Osteoblast (primary cell): ENCODE measurements around the gene SMARCA4. TPM values are rescaled to one million over a fixed set of nuclear protein-coding genes. Genes with fewer than 3 reads are reported as not detected.

Source experiments
- DNase-seq: peaks from one replicate; pipeline ENCODE4 v3.0.0; 2011; ENCODE audit warnings: low spot score, mixed read lengths; ENCODE audit not compliant: insufficient read length; ENCODE audit errors: missing footprints
- H2AFZ ChIP-seq: 2 replicates; pipeline ENCODE4 v1.6.0; 2011; ENCODE audit warnings: mild to moderate bottlenecking, low read length
- H3K27ac ChIP-seq: 2 replicates; pipeline ENCODE4 v1.5.1; 2011; ENCODE audit warnings: mild to moderate bottlenecking, low read depth, low read length, moderate library complexity
- H3K27me3 ChIP-seq: 2 replicates; pipeline ENCODE4 v1.6.0; 2012; ENCODE audit warnings: mild to moderate bottlenecking, control low read depth, inconsistent platforms, low read length, moderate library complexity; ENCODE audit not compliant: insufficient read depth
- H3K36me3 ChIP-seq: 2 replicates; pipeline ENCODE4 v1.5.1; 2011; ENCODE audit warnings: mild to moderate bottlenecking, low read length, control low read depth, moderate library complexity; ENCODE audit not compliant: insufficient read depth
- H3K4me1 ChIP-seq: 2 replicates; pipeline ENCODE4 v1.5.1; 2011; ENCODE audit warnings: mild to moderate bottlenecking, low read length, control low read depth, moderate library complexity; ENCODE audit not compliant: insufficient read depth
- H3K4me2 ChIP-seq: 2 replicates; pipeline ENCODE4 v1.6.0; 2011; ENCODE audit warnings: mild to moderate bottlenecking, low read length; ENCODE audit not compliant: insufficient read depth
- H3K4me3 ChIP-seq: fragments of 200-600 bp; sonication (generic); 3 replicates; pipeline ENCODE4 v1.5.1; 2012; ENCODE audit warnings: mild to moderate bottlenecking, low read length, inconsistent platforms; ENCODE audit not compliant: insufficient read depth
- H3K79me2 ChIP-seq: 2 replicates; pipeline ENCODE4 v1.6.0; 2012; ENCODE audit warnings: mild to moderate bottlenecking, low read length, control low read depth, inconsistent platforms; ENCODE audit not compliant: insufficient read depth
- H3K9me3 ChIP-seq: 2 replicates; pipeline ENCODE4 v1.5.1; 2011; ENCODE audit warnings: low read depth, low read length, control low read depth
- H4K20me1 ChIP-seq: 2 replicates; pipeline ENCODE4 v1.6.0; 2012; ENCODE audit warnings: mild to moderate bottlenecking, low read length, control low read depth; ENCODE audit not compliant: insufficient read depth
- CTCF ChIP-seq: IDR thresholded peaks from 2 replicates; pipeline ENCODE4 v1.5.1; 2011; ENCODE audit warnings: mild to moderate bottlenecking, low read depth, low read length, moderate library complexity; ENCODE audit errors: extremely low read depth
- small RNA-seq: library from RNA; depleted of rRNA; stranded (forward); fragments of <200 nt; gene quantifications from one replicate; pipeline ENCODE3, GENCODE V24; 2012
- total RNA-seq: library from RNA; depleted of rRNA; stranded (reverse); fragments of >200 nt; gene quantifications from 2 replicates; pipeline ENCODE4 v1.2.3, GENCODE V29; 2012

Gene SMARCA4
- total RNA-seq, 1 donor, result 52.8 TPM

- Histone ChIP-seq H3K9me3 (no peaks in the 10 kb centered on the region), H3K79me2 (peaks cover 6% of the 10 kb centered on the region), H3K4me2 (no peak overlapping the region), H3K4me3 (no peak overlapping the region), H4K20me1 (peaks cover 3% of the 10 kb centered on the region), H3K27me3 (no peaks in the 10 kb centered on the region), H3K4me1 (no peaks in the 10 kb centered on the region), H2AFZ (no peak overlapping the region), H3K27ac (no peak overlapping the region), H3K36me3 (peaks cover 81% of the 10 kb centered on the region)
- TF ChIP-seq CTCF, result no peak
- DNase-seq, result peak; percentile 3
These were observed 150.9 kb downstream of the SMARCA4 start for GRCh38 chr19:11111771-11112144.

Small RNA genes lying within 50 kb of the gene (small RNA-seq; reads per million reads assigned to genes)
- gene RF02271, result not detected
- gene RN7SL192P, result 2.4 reads per million, percentile 71 among the genes with 10 or more reads in this experiment

Other genes starting within 250 kb of the SMARCA4 start
- gene DNM2, start 243.0 kb upstream of the SMARCA4 start, total RNA-seq, result 89.6 and 102 TPM in 2 replicates
- gene TMED1, start 124.8 kb upstream of the SMARCA4 start, total RNA-seq, result 39.2 and 43.1 TPM in 2 replicates
- gene C19orf38, start 112.6 kb upstream of the SMARCA4 start, total RNA-seq, result under 0.01 and 0.29 TPM in 2 replicates
- 33.7 and 41.0 TPM in 2 replicates for gene CARM1, start 89.5 kb upstream of the SMARCA4 start, total RNA-seq
- gene YIPF2, start 32.4 kb upstream of the SMARCA4 start, total RNA-seq, result 114 and 126 TPM in 2 replicates
- 31.8 and 34.8 TPM in 2 replicates for gene TIMM29, start 32.2 kb upstream of the SMARCA4 start, total RNA-seq
- 313 and 326 TPM in 2 replicates for gene LDLR, start 128.4 kb downstream of the SMARCA4 start, total RNA-seq
- 5.4 and 6.5 TPM in 2 replicates for gene SPC24, start 194.8 kb downstream of the SMARCA4 start, total RNA-seq
- 253 and 295 TPM in 2 replicates for gene KANK2, start 236.5 kb downstream of the SMARCA4 start, total RNA-seq